ENCODE data around the gene LSMEM2. TPM values are rescaled to one million over a fixed set of nuclear protein-coding genes. Genes with fewer than 3 reads are reported as not detected.

LSMEM2 gene
- total RNA-seq, 3 donors from 2014 or later, result not detected

DNA sequence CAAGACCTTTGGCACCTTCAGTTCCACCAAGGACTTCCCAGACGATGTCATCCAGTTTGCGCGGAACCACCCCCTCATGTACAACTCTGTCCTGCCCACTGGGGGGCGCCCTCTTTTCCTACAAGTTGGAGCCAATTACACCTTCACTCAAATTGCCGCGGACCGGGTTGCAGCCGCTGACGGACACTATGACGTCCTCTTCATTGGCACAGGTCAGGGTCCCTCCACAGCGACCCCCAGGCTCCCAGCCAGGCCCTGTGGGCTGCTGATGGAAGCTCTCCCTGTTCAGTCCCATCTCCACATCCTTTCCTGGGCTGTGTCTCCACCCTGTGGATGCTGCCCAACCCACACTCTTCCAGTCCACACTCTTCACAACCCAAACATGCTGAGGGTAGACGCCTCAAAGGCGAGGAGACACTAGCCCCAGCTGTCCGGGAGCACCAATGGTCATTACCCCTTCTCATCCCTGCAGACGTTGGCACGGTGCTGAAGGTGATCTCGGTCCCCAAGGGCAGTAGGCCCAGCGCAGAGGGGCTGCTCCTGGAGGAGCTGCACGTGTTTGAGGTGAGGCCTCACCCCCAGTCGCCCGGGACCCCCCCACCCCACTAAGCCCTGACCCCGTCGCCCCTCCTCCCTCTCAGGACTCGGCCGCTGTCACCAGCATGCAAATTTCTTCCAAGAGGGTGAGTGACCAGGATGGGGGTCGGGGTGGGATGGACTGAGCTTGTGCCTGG is 4.3 kb upstream of the LSMEM2 start:
- peak; percentile 53 to 76 for DNase-seq (ENCODE audit: low spot score in 2 of 2)
- Histone ChIP-seq H3K9me3 (no peaks in the 10 kb centered on the region), H3K4me3 (peak overlapping the region in 1 of 3 donors; percentile 16), H3K4me1 (peaks cover 4 to 6% of the 10 kb centered on the region in 2 donors), H3K27me3 (no peaks in the 10 kb centered on the region), H3K27ac (no peak overlapping the region), H3K36me3 (no peaks in the 10 kb centered on the region)
- TF ChIP-seq POLR2A (IDR thresholded peaks at IDR 0.05), result no peak
- TF ChIP-seq, protein P1, sequence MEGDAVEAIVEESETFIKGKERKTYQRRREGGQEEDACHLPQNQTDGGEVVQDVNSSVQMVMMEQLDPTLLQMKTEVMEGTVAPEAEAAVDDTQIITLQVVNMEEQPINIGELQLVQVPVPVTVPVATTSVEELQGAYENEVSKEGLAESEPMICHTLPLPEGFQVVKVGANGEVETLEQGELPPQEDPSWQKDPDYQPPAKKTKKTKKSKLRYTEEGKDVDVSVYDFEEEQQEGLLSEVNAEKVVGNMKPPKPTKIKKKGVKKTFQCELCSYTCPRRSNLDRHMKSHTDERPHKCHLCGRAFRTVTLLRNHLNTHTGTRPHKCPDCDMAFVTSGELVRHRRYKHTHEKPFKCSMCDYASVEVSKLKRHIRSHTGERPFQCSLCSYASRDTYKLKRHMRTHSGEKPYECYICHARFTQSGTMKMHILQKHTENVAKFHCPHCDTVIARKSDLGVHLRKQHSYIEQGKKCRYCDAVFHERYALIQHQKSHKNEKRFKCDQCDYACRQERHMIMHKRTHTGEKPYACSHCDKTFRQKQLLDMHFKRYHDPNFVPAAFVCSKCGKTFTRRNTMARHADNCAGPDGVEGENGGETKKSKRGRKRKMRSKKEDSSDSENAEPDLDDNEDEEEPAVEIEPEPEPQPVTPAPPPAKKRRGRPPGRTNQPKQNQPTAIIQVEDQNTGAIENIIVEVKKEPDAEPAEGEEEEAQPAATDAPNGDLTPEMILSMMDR (IDR thresholded peaks at IDR 0.05), result peak; percentile 66 to 74 (median 69)
- intact Hi-C loops (cut with DNase I; ENCODE audit: low total_unique reads), result no loop called here

DNA sequence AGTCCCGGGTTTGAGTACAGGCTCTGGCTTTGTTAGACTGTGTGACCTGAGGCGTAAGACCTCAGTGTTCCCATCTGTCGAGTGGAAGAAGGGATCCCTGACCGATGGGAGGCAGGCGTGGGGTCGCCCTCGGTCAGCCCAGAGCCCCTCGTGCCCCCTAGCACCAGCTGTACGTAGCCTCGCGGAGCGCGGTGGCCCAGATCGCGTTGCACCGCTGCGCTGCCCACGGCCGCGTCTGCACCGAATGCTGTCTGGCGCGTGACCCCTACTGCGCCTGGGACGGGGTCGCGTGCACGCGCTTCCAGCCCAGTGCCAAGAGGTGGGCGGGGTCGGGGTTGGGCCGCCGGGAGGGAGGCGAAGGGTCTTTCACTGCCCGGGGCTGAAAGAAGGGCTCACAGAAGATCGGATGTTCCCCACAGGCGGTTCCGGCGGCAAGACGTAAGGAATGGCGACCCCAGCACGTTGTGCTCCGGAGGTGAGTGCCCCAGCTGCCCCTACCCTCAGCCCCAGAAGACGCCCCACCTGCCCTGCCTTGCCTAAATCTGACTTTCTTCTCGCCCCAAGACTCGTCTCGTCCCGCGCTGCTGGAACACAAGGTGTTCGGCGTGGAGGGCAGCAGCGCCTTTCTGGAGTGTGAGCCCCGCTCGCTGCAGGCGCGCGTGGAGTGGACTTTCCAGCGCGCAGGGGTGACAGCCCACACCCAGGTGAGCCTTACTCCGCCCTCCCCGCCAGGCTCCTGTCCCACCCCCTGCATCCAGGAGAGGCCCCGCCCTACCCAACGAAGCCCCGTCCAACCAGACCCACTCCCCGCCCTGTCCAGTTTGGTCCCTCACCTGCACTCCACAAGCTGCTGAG is 3.5 kb upstream of the LSMEM2 start:
- no peaks in the 10 kb centered on the region for H3K4me1 ChIP-seq
- no peak overlapping the region for H3K4me3 ChIP-seq
- H3K27me3 ChIP-seq, result no peaks in the 10 kb centered on the region
- no peaks in the 10 kb centered on the region for H3K9me3 ChIP-seq
- intact Hi-C loops (cut with DNase I; ENCODE audit: low total_unique reads), result no loop called here
- DNase-seq (ENCODE audit: low spot score in 2 of 2), result no peak
- H3K36me3 ChIP-seq, result no peaks in the 10 kb centered on the region
- TF ChIP-seq POLR2A (IDR thresholded peaks at IDR 0.05) (no peak), POLR2AphosphoS5 (IDR thresholded peaks at IDR 0.05) (no peak)
- TF ChIP-seq, protein P1 (IDR thresholded peaks at IDR 0.05), result no peak
- no peak overlapping the region for H3K27ac ChIP-seq

DNA sequence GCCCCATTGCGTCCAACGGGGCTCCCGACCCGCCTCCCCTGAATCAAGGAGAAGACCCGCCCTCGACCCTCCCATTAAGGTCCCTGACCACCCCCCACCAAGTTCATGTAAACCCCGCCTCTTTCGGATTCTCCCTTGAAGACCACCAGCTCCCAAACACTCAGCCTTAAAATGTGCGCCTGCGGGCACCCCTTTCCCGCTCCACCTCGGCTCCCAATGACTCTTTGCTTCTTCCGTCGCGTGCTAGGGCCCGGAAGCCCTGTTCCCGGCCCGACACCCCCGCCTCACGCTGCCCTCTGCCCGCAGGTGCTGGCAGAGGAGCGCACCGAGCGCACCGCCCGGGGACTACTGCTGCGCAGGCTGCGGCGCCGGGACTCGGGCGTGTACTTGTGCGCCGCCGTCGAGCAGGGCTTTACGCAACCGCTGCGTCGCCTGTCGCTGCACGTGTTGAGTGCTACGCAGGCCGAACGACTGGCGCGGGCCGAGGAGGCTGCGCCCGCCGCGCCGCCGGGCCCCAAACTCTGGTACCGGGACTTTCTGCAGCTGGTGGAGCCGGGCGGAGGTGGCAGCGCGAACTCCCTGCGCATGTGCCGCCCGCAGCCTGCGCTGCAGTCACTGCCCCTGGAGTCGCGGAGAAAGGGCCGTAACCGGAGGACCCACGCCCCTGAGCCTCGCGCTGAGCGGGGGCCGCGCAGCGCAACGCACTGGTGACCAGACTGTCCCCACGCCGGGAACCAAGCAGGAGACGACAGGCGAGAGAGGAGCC is 2.7 kb upstream of the LSMEM2 start:
- Histone ChIP-seq H3K4me3 (no peak overlapping the region), H3K27ac (no peak overlapping the region), H3K27me3 (no peaks in the 10 kb centered on the region), H3K36me3 (no peaks in the 10 kb centered on the region), H3K9me3 (no peaks in the 10 kb centered on the region), H3K4me1 (no peaks in the 10 kb centered on the region)
- intact Hi-C loops (cut with DNase I; ENCODE audit: low total_unique reads), result no loop called here
- DNase-seq (ENCODE audit: low spot score in 2 of 2), result no peak
- TF ChIP-seq POLR2AphosphoS5 (IDR thresholded peaks at IDR 0.05), result no peak
- TF ChIP-seq POLR2A (IDR thresholded peaks at IDR 0.05), result no peak
- TF ChIP-seq, protein P1 (IDR thresholded peaks at IDR 0.05), result no peak

DNA sequence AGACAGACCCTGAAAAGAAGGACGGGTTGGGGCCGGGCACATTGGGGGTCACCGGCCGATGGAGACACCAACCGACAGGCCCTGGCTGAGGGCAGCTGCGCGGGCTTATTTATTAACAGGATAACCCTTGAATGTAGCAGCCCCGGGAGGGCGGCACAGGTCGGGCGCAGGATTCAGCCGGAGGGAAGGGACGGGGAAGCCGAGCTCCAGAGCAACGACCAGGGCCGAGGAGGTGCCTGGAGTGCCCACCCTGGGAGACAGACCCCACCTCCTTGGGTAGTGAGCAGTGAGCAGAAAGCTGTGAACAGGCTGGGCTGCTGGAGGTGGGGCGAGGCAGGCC is 2.2 kb upstream of the LSMEM2 start:
- H3K27me3 ChIP-seq, result no peaks in the 10 kb centered on the region
- no peaks in the 10 kb centered on the region for H3K9me3 ChIP-seq
- no peaks in the 10 kb centered on the region for H3K4me1 ChIP-seq
- H3K27ac ChIP-seq, result no peak overlapping the region
- intact Hi-C loops (cut with DNase I; ENCODE audit: low total_unique reads), result no loop called here
- TF ChIP-seq POLR2A (IDR thresholded peaks at IDR 0.05), result no peak
- TF ChIP-seq, protein P1 (IDR thresholded peaks at IDR 0.05), result no peak
- no peak for TF ChIP-seq POLR2AphosphoS5 (IDR thresholded peaks at IDR 0.05)
- H3K4me3 ChIP-seq, result no peak overlapping the region
- H3K36me3 ChIP-seq, result no peaks in the 10 kb centered on the region
- no peak for DNase-seq (ENCODE audit: low spot score in 2 of 2)
